IMR-90 (cell line): Measurements from ENCODE around the gene CXCR2. TPM values are rescaled to one million over a fixed set of nuclear protein-coding genes. Genes with fewer than 3 reads are reported as not detected.

ENCODE experiments used
- ATAC-seq: fragments of 200-7000 bp; cut with Tn5 transposase; 2 replicates; pipeline ENCODE4 v1.9.1; 2020; ENCODE audit warnings: low read depth, mild to moderate bottlenecking, moderate library complexity
- BruUV-seq: library from RNA; stranded (reverse); fragments of 400-500 nt; replicated peaks from 2 replicates; lab custom pipeline; 2021; lab: Mats Ljungman, UMichigan
- CTCF ChIA-PET: fragments of 300-600 bp; formaldehyde crosslinking; extraction: SDS; loops from one replicate; lab custom pipeline; 2021; ENCODE audit warnings: antibody characterized with exemption; lab: Yijun Ruan, JAX
- POLR2A ChIA-PET: fragments of 300-600 bp; sonication (Branson Sonifier 250); formaldehyde crosslinking; loops from one replicate; lab custom pipeline; 2022; ENCODE audit warnings: antibody characterized with exemption; ENCODE audit not compliant: unreplicated experiment; lab: Charles Lee
- DNase-seq: peaks from one replicate; pipeline ENCODE4 v3.0.0; 2013
- H2AFZ ChIP-seq: replicated peaks from 2 replicates; pipeline ENCODE3; 2013; ENCODE audit warnings: low read length, mild to moderate bottlenecking; ENCODE audit not compliant: poor library complexity
- H2AK5ac ChIP-seq: 2 replicates; pipeline ENCODE4 v1.6.1; 2013; ENCODE audit warnings: low read depth, low read length, inconsistent platforms
- H2AK9ac ChIP-seq: replicated peaks from 2 replicates; pipeline ENCODE3; 2013; ENCODE audit warnings: mild to moderate bottlenecking, low read depth, low read length, moderate library complexity; ENCODE audit not compliant: poor library complexity
- H2BK120ac ChIP-seq: 2 replicates; pipeline ENCODE4 v1.6.1; 2013; ENCODE audit warnings: low read depth, low read length, inconsistent platforms
- H2BK15ac ChIP-seq: 3 replicates; pipeline ENCODE4 v1.6.1; 2013; ENCODE audit warnings: low read depth, low read length, inconsistent platforms
- H2BK20ac ChIP-seq: 2 replicates; pipeline ENCODE4 v1.6.1; 2013; ENCODE audit warnings: low read depth, mild to moderate bottlenecking, inconsistent platforms, low read length, moderate library complexity
- H2BK5ac ChIP-seq: 2 replicates; pipeline ENCODE4 v1.6.1; 2013; ENCODE audit warnings: mild to moderate bottlenecking, low read depth, low read length, inconsistent platforms; ENCODE audit not compliant: poor library complexity, severe bottlenecking
- H3K14ac ChIP-seq: replicated peaks from 2 replicates; pipeline ENCODE4 v1.6.1; 2013; ENCODE audit warnings: low read depth, low read length, inconsistent platforms
- H3K18ac ChIP-seq: 2 replicates; pipeline ENCODE4 v1.6.1; 2013; ENCODE audit warnings: low read depth, low read length, control low read depth
- H3K23ac ChIP-seq: 2 replicates; pipeline ENCODE4 v1.6.1; 2013; ENCODE audit warnings: low read depth, low read length, inconsistent platforms
- H3K27ac ChIP-seq: 2 replicates; pipeline ENCODE4 v1.5.1; 2013; ENCODE audit warnings: mild to moderate bottlenecking, control low read depth, low read length; ENCODE audit not compliant: insufficient read depth
- H3K27me3 ChIP-seq: 2 replicates; pipeline ENCODE4 v1.6.1; 2013; ENCODE audit warnings: low read length; ENCODE audit not compliant: control insufficient read depth, insufficient read depth
- H3K36me3 ChIP-seq: 2 replicates; pipeline ENCODE4 v1.6.1; 2013; ENCODE audit warnings: low read length, mixed read lengths; ENCODE audit not compliant: control insufficient read depth, insufficient read depth
- H3K4ac ChIP-seq: 2 replicates; pipeline ENCODE4 v1.6.1; 2013; ENCODE audit warnings: low read depth, low read length, inconsistent platforms
- H3K4me1 ChIP-seq: 2 replicates; pipeline ENCODE4 v1.6.1; 2013; ENCODE audit warnings: low read length, mixed read lengths; ENCODE audit not compliant: control insufficient read depth, insufficient read depth
- H3K4me2 ChIP-seq: 2 replicates; pipeline ENCODE4 v1.6.1; 2013; ENCODE audit warnings: low read depth, mild to moderate bottlenecking, control low read depth, low read length, moderate library complexity
- H3K4me3 ChIP-seq: 2 replicates; pipeline ENCODE4 v1.5.1; 2013; ENCODE audit warnings: low read depth, mild to moderate bottlenecking, control low read depth, low read length, moderate library complexity; ENCODE audit not compliant: insufficient read depth
- H3K56ac ChIP-seq: 2 replicates; pipeline ENCODE4 v1.6.1; 2013; ENCODE audit warnings: low read length, inconsistent platforms; ENCODE audit not compliant: insufficient read depth; ENCODE audit errors: extremely low read depth
- H3K79me1 ChIP-seq, 2 experiments: 2 replicates each; pipeline ENCODE4 v1.6.1; 2013; ENCODE audit warnings: low read length in 2 of 2, inconsistent platforms in 1 of 2, low read depth in 1 of 2
- H3K9ac ChIP-seq: 2 replicates; pipeline ENCODE4 v1.6.1; 2013; ENCODE audit warnings: low read depth, low read length, control low read depth
- H3K9me1 ChIP-seq: 2 replicates; pipeline ENCODE4 v1.6.1; 2013; ENCODE audit warnings: low read length, inconsistent platforms; ENCODE audit not compliant: insufficient read depth
- H3K9me3 ChIP-seq: 2 replicates; pipeline ENCODE4 v1.6.1; 2013; ENCODE audit warnings: low read length; ENCODE audit not compliant: control insufficient read depth, insufficient read depth
- H4K20me1 ChIP-seq: 2 replicates; pipeline ENCODE4 v1.6.1; 2013; ENCODE audit warnings: low read length, inconsistent platforms; ENCODE audit not compliant: insufficient read depth
- H4K5ac ChIP-seq: 2 replicates; pipeline ENCODE4 v1.6.1; 2013; ENCODE audit warnings: mild to moderate bottlenecking, low read depth, low read length, control low read depth
- H4K8ac ChIP-seq, 2 experiments: 2 replicates each; pipeline ENCODE4 v1.6.1; 2013; ENCODE audit warnings: low read depth in 2 of 2, low read length in 2 of 2, control low read depth in 1 of 2, inconsistent platforms in 1 of 2
- H4K91ac ChIP-seq: 2 replicates; pipeline ENCODE4 v1.6.1; 2013; ENCODE audit warnings: low read depth, low read length, inconsistent platforms; ENCODE audit not compliant: insufficient read depth
- CHD1 ChIP-seq: IDR thresholded peaks from 2 replicates; pipeline ENCODE4 v1.6.1; 2012; ENCODE audit warnings: low read depth, low read length, improper control_type of control experiment
- CTCF ChIP-seq: conservative IDR thresholded peaks from 2 replicates; pipeline ENCODE4 v1.5.1; 2012; ENCODE audit warnings: mild to moderate bottlenecking, low read depth, low read length, improper control_type of control experiment
- RAD21 ChIP-seq: IDR thresholded peaks from 2 replicates; pipeline ENCODE4 v1.6.1; 2012; ENCODE audit warnings: low read length, improper control_type of control experiment
- WGBS, 2 experiments: methylation state at CpG; one replicate each; pipeline versions ENCODE4 v1.1.5 to v1.1.7; 2013; ENCODE audit warnings: missing lambda C conversion rate in 2 of 2; ENCODE audit not compliant: insufficient read length in 1 of 2; ENCODE audit errors: extremely low coverage in 2 of 2; 5-methylcytosine and 5-hydroxymethylcytosine counted together
- dilution Hi-C: fragments of 300-500 bp; cut with HindIII; formaldehyde crosslinking; loops from one replicate; pipeline ENCODE4 v1.14.3; 2018; ENCODE audit warnings: low sequenced_read_pairs; ENCODE audit not compliant: unreplicated experiment
- in situ Hi-C: fragments of 300-500 bp; cut with MboI; formaldehyde crosslinking; loops from 3 replicates; pipeline ENCODE4 v1.14.3; 2019; ENCODE audit warnings: low sequenced_read_pairs, inconsistent platforms, mixed read lengths
- intact Hi-C: fragments of 100-400 bp; cut with micrococcal nuclease; formaldehyde crosslinking; loops from 2 replicates; pipeline ENCODE4 v1.10.0; 2022
- polyA plus RNA-seq, 3 experiments: library from polyadenylated mRNA; depleted of rRNA; stranded (reverse); fragments of >200 nt; gene quantifications; 2 replicates each; pipeline ENCODE4 v1.2.3, GENCODE V29; 2012; ENCODE audit warnings: low replicate concordance in 1 of 3
- total RNA-seq: library from RNA; depleted of rRNA; stranded (reverse); fragments of >200 nt; gene quantifications from 2 replicates; pipeline ENCODE4 v1.2.3, GENCODE V29; 2012

Gene CXCR2
- total and polyA plus RNA-seq, 2 of the 4 experiments (the other 2 are of a cell fraction): not detected

- Histone ChIP-seq H3K9ac (no peak overlapping the region), H4K20me1 (no peaks in the 10 kb centered on the region), H4K91ac (no peak overlapping the region), H3K18ac (no peak overlapping the region), H3K79me1 (no peaks in the 10 kb centered on the region), H3K4me2 (no peak overlapping the region), H2BK15ac (no peak overlapping the region), H3K4me1 (peaks cover 1% of the 10 kb centered on the region; the same call in 1 of the 2 replicates), H3K4me3 (no peak overlapping the region), H2AK5ac (no peak overlapping the region), H4K8ac (no peak overlapping the region), H3K27ac (no peak overlapping the region), H3K23ac (no peak overlapping the region), H3K36me3 (no peaks in the 10 kb centered on the region), H3K4ac (no peak overlapping the region), H3K9me3 (no peaks in the 10 kb centered on the region), H3K9me1 (no peaks in the 10 kb centered on the region), H2BK20ac (no peak overlapping the region), H2BK120ac (no peak overlapping the region), H3K14ac (no peak overlapping the region), H2AK9ac (no peak overlapping the region), H2AFZ (no peak overlapping the region), H3K56ac (no peak overlapping the region), H4K5ac (no peak overlapping the region), H3K27me3 (peaks cover 35% of the 10 kb centered on the region), H2BK5ac (no peak overlapping the region)
- in situ Hi-C loops (no loop called here), dilution Hi-C loops (no loop called here), intact Hi-C loops (no loop called here)
- peak; percentile 54; the same call in 1 of the 2 replicates for ATAC-seq
- ChIA-PET CTCF (interaction anchor here (0.7 to 0.9 kb wide), 2 partner anchors 11 to 95 kb away, joined by 3 read pairs; no protein-coding TSS in a partner anchor), POLR2A (no interaction called here)
- no CpG with 5 or more reads among the region's 9 CpGs for WGBS, 2 experiments
- peak; percentile 18 for DNase-seq
- TF ChIP-seq CTCF: peak; percentile 52
- peak; percentile 39 for TF ChIP-seq RAD21
- no peak for TF ChIP-seq CHD1
- BruUV-seq: no TSS peak
Measured at GRCh38 chr2:218168635-218169462, 43.0 kb downstream of the CXCR2 start.
